ENCODE data around the gene IPMK. TPM values are rescaled to one million over a fixed set of nuclear protein-coding genes. Genes with fewer than 3 reads are reported as not detected.
A peak's percentile ranks its signal among the peaks of the same experiment; 100 is the strongest.

IPMK gene
- total RNA-seq, 1 donor from 2014 or later = 6.7 TPM

GRCh38 chr10:58304099-58304633 is 36.5 kb upstream of the IPMK start:
- Mint-ChIP-seq H3K4me3 (no peak overlapping the region), H3K4me1 (peaks cover 14% of the 10 kb centered on the region), H3K36me3 (ENCODE audit: low read depth) (no peaks in the 10 kb centered on the region), H3K9me3 (no peaks in the 10 kb centered on the region), H3K27ac (ENCODE audit: unreplicated experiment) (no peak overlapping the region), H3K27me3 (ENCODE audit: low read depth) (peaks cover 9% of the 10 kb centered on the region)
- no peak for TF ChIP-seq CTCF (conservative IDR thresholded peaks at IDR 0.05)
- DNase-seq (ENCODE audit: low read depth, low spot score) = no peak

- DNase-seq (ENCODE audit: low read depth, low spot score) = no peak
- H3K36me3 Mint-ChIP-seq (ENCODE audit: low read depth) = no peaks in the 10 kb centered on the region
- peaks cover 14% of the 10 kb centered on the region for H3K4me1 Mint-ChIP-seq
- H3K27ac Mint-ChIP-seq (ENCODE audit: unreplicated experiment) = no peak overlapping the region
- no peaks in the 10 kb centered on the region for H3K9me3 Mint-ChIP-seq
- TF ChIP-seq CTCF (conservative IDR thresholded peaks at IDR 0.05) = no peak
- H3K4me3 Mint-ChIP-seq = no peak overlapping the region
- peaks cover 7% of the 10 kb centered on the region for H3K27me3 Mint-ChIP-seq (ENCODE audit: low read depth)
Measured at GRCh38 chr10:58302254-58302653, 34.6 kb upstream of the IPMK start.

- Mint-ChIP-seq H3K4me3 (no peak overlapping the region), H3K9me3 (no peaks in the 10 kb centered on the region)
- TF ChIP-seq CTCF (conservative IDR thresholded peaks at IDR 0.05) = no peak
Measured at GRCh38 chr10:58300676-58301075, 33.0 kb upstream of the IPMK start.

GRCh38 chr10:58299580-58299979 is 31.9 kb upstream of the IPMK start:
- Mint-ChIP-seq H3K27me3 (ENCODE audit: low read depth) (peaks cover 7% of the 10 kb centered on the region), H3K36me3 (ENCODE audit: low read depth) (no peaks in the 10 kb centered on the region), H3K9me3 (no peaks in the 10 kb centered on the region), H3K27ac (ENCODE audit: unreplicated experiment) (no peak overlapping the region), H3K4me1 (peaks cover 8% of the 10 kb centered on the region), H3K4me3 (no peak overlapping the region)
- peak; percentile 54 for DNase-seq (ENCODE audit: low read depth, low spot score)
- TF ChIP-seq CTCF (conservative IDR thresholded peaks at IDR 0.05) = peak; percentile 90

More at GRCh38 chr10:58300676-58301075, 33.0 kb upstream of the IPMK start:
- Mint-ChIP-seq H3K4me1 (peaks cover 8% of the 10 kb centered on the region), H3K36me3 (ENCODE audit: low read depth) (no peaks in the 10 kb centered on the region), H3K27ac (ENCODE audit: unreplicated experiment) (no peak overlapping the region), H3K27me3 (ENCODE audit: low read depth) (peaks cover 7% of the 10 kb centered on the region)
- DNase-seq (ENCODE audit: low read depth, low spot score) = no peak

- Mint-ChIP-seq H3K27ac (ENCODE audit: unreplicated experiment) (no peak overlapping the region), H3K4me3 (no peak overlapping the region), H3K4me1 (no peaks in the 10 kb centered on the region), H3K27me3 (ENCODE audit: low read depth) (no peaks in the 10 kb centered on the region), H3K9me3 (no peaks in the 10 kb centered on the region), H3K36me3 (ENCODE audit: low read depth) (no peaks in the 10 kb centered on the region)
- TF ChIP-seq CTCF (conservative IDR thresholded peaks at IDR 0.05) = no peak
- DNase-seq (ENCODE audit: low read depth, low spot score) = no peak
Measured at GRCh38 chr10:58293989-58294388, 26.3 kb upstream of the IPMK start.

Data from neural crest cell (in vitro differentiated cells).